HUES64 (cell line): ENCODE data around the gene PHACTR1.
"Not testable (repeated sequence)": the region's sequence is repeated elsewhere in the genome, so short reads cannot be mapped to it uniquely, and the experiment has no call there.

Experiments used
- H3K27ac ChIP-seq: 2 replicates; pipeline ENCODE4 v1.7.0; 2013; ENCODE audit warnings: low read depth, low read length, inconsistent platforms
- H3K27me3 ChIP-seq: 2 replicates; pipeline ENCODE4 v1.6.1; 2013; ENCODE audit warnings: mild to moderate bottlenecking, low read length; ENCODE audit not compliant: insufficient read depth
- H3K36me3 ChIP-seq: 2 replicates; pipeline ENCODE4 v1.6.1; 2013; ENCODE audit warnings: mild to moderate bottlenecking, low read length; ENCODE audit not compliant: insufficient read depth
- H3K4me1 ChIP-seq: 2 replicates; pipeline ENCODE4 v1.6.1; 2013; ENCODE audit warnings: mild to moderate bottlenecking, low read length, moderate library complexity; ENCODE audit not compliant: insufficient read depth
- H3K4me3 ChIP-seq: 2 replicates; pipeline ENCODE4 v1.5.1; 2013; ENCODE audit warnings: mild to moderate bottlenecking, low read length, moderate library complexity
- H3K9ac ChIP-seq: 2 replicates; pipeline ENCODE4 v1.6.1; 2013; ENCODE audit warnings: mild to moderate bottlenecking, low read depth, low read length
- H3K9me3 ChIP-seq: 2 replicates; pipeline ENCODE4 v1.6.1; 2013; ENCODE audit warnings: low read depth, low read length; ENCODE audit not compliant: insufficient read depth
- WGBS: fragments of 150-250, 120-280 bp; methylation state at CpG from one replicate; pipeline ENCODE4 v1.1.7; 2013; ENCODE audit warnings: missing lambda C conversion rate; 5-methylcytosine and 5-hydroxymethylcytosine counted together

Gene PHACTR1

DNA sequence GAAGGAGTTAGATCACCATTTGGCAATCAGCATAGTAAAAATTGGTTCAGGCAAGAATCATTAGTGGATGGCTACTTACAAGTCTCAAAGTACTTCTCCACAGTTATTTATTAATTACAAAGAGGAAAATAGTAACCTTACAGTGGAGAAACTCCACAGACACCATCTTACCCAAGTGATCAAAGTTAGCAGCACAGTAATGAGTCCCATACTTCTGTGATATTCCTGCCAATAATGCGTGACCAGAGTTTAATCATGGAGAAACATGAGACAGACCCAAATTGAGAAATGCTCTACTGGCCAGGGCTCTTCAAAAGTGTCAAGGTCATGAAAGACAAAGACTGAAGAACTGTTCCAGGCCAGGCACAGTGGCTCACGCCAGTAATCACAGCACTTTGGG, 602.3 kb downstream of the PHACTR1 start:
- H3K4me3 ChIP-seq = no peak overlapping the region
- H3K9ac ChIP-seq = no peak overlapping the region
- H3K4me1 ChIP-seq = no peaks in the 10 kb centered on the region
- H3K36me3 ChIP-seq = peaks cover 95% of the 10 kb centered on the region
- WGBS = 95% methylated on average over 2 of the region's 2 CpGs
- no peaks in the 10 kb centered on the region for H3K9me3 ChIP-seq
- no peak overlapping the region for H3K27ac ChIP-seq
- H3K27me3 ChIP-seq = no peaks in the 10 kb centered on the region

DNA sequence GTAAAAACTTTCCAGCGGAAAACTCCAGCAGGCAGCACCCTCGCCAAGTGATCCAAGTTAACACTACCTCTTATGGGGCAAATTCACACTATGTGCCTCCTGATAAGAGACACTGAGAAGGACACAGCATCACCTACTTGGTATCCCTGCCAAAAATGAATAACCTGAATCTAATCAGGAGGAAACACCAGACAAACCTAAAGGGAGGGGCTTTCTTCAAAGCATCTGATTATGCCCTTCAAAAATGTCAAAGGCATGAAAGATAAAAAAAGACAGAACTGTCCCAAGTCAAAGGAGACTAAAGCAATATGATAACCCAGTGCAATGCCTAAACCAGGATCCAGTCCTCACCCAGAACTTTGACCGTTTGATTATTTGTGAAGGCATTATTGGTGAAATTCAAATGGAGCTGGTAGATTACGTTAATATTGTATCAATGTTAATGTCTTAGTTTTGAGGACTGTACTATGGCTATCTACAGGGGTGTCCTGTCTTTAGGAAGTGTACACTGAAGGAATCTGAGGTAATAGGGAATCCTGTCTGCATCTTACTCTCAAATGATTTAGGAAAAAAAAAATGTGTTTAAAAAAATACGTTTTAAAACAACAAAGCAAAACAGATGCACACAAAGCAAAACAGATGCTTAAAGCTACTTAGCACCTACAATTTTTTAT, 603.5 kb downstream of the PHACTR1 start:
- H3K4me3 ChIP-seq = no peak overlapping the region
- H3K36me3 ChIP-seq = peaks cover 95% of the 10 kb centered on the region
- H3K9ac ChIP-seq = no peak overlapping the region
- H3K27me3 ChIP-seq = no peaks in the 10 kb centered on the region
- H3K4me1 ChIP-seq = no peaks in the 10 kb centered on the region
- no peaks in the 10 kb centered on the region for H3K9me3 ChIP-seq
- 94% methylated on average over 4 of the region's 5 CpGs for WGBS
- H3K27ac ChIP-seq = no peak overlapping the region

DNA sequence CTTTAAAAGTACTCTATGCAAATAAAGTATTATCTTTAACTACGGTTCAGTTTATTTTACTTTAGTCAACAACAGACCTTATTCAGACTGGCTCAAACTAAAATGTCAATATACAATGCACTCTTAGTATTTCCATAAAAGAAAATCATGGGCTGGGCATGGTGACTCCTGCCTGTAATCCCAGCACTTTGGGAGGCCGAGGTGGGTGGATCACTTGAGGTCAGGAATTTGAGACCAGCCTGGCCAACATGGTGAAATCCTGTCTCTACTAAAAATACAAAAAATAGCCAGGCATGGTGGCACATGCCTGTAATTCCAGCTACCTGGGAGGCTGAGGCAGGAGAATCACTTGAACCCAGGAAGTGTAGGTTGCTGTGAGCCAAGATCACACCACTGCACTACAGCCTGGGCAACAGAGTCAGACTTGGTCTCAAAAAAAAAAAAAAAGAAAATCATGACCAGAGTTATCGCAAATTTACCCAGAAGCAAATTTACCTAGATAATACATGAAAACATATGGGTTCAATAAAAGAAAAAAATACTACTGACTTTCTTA, 609.5 kb downstream of the PHACTR1 start:
- not testable (repeated sequence) for H3K27me3 ChIP-seq, H3K4me1 ChIP-seq, H3K9ac ChIP-seq, H3K27ac ChIP-seq, H3K4me3 ChIP-seq, H3K9me3 ChIP-seq
- peaks cover 50% of the 10 kb centered on the region for H3K36me3 ChIP-seq
- 100% methylated on average over 2 of the region's 3 CpGs for WGBS

DNA sequence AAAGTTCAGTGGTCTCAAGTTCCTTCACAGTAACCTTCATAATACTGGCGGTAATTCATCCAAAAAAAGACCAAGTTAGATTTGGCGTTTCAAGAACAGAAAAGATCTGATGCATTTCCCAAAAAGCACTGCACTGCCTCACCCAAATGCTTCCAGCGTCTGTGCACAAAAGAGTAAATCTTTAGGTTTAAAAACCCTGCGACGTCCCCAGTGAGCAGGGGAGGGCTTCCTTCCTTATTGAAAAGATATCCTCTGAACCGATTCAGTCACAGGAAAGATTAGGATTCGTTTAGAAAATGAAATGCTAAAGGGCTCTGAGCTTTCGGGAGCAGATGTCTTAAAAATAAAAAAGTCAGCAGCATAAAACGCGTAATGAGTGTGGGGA, 611.1 kb downstream of the PHACTR1 start:
- no peaks in the 10 kb centered on the region for H3K27me3 ChIP-seq
- peak overlapping the region; percentile 76 for H3K9ac ChIP-seq
- 4% methylated on average over 10 of the region's 10 CpGs for WGBS
- H3K4me1 ChIP-seq = peaks cover 6% of the 10 kb centered on the region
- H3K27ac ChIP-seq = peak overlapping the region; percentile 88
- peak overlapping the region; percentile 73 for H3K4me3 ChIP-seq
- no peaks in the 10 kb centered on the region for H3K9me3 ChIP-seq
- peaks cover 34% of the 10 kb centered on the region for H3K36me3 ChIP-seq

DNA sequence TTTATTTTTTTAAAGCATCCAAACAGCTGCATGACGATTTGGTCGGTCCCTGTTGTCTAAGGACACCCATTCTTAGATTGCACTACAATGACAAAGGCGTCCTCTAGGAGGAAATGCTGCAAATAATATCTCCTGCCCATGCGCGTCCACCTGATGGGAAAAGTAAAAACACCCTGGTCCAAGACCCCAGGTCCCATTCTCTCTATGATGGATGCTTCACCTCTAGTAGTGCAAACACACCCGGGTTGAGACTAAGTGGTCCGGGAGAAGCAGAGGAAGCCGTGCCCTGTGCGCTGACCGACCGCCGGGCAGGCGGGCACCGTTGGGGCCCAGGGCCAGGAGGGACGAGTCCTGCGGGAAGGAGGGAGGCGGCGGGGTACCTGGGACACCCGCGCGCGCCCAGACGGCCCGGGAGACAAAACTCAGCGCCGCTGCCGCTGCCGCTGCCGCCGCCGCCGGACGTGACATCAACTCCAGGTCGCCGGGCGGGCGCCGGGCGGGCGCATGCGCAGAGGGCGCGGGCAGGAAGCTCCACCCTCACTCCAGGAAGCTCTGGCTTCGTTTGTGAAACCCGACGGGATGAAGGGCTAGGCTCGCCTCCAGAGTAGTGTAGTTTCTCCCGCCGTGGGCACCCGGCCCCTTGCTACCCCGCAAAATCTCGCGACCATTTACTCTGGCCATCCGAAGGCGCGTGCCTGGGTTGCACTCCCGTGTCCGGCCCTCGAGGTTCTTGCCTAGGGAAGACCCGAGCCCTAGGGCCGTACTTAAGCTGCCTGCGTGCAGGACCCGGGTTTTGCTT, 611.7 kb downstream of the PHACTR1 start, which contains the start of gene TBC1D7:
Gene TBC1D7, minus strand, starts transcription at position 462 of the 799 bp plus-strand sequence. CDS start 1,639 bp downstream, outside the sequence.
- H3K36me3 ChIP-seq = peaks cover 31% of the 10 kb centered on the region
- H3K4me3 ChIP-seq = peak within 1 kb of the TSS; percentile 73
- H3K4me1 ChIP-seq = peaks cover 6% of the 10 kb centered on the region
- under 1% methylated on average over 63 of the region's 63 CpGs for WGBS
- no peaks in the 10 kb centered on the region for H3K9me3 ChIP-seq
- peak within 1 kb of the TSS; percentile 88 for H3K27ac ChIP-seq
- peak within 1 kb of the TSS; percentile 87 for H3K9ac ChIP-seq
- no peaks in the 10 kb centered on the region for H3K27me3 ChIP-seq

DNA sequence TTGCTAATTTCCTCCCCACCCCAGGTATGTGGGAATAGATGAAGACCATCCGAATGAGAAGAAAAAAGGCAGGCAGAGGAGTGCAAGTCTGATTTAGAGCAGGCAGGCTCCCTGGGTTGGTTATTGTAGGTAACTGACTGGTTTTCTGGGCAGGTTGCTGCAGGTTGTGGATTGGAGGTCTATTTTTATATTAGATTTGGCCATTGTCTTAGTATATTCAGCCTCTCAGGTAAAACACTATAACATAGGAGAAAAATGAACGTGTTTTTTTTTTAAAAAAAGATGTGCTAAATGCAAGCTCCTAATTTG, 612.3 kb downstream of the PHACTR1 start:
- WGBS = 0% methylated on average over 1 of the region's 2 CpGs
- Histone ChIP-seq H3K9ac (peak overlapping the region; percentile 87), H3K4me1 (peaks cover 6% of the 10 kb centered on the region), H3K9me3 (no peaks in the 10 kb centered on the region), H3K27ac (peak overlapping the region; percentile 88), H3K36me3 (peaks cover 25% of the 10 kb centered on the region), H3K4me3 (peak overlapping the region; percentile 73), H3K27me3 (no peaks in the 10 kb centered on the region)

DNA sequence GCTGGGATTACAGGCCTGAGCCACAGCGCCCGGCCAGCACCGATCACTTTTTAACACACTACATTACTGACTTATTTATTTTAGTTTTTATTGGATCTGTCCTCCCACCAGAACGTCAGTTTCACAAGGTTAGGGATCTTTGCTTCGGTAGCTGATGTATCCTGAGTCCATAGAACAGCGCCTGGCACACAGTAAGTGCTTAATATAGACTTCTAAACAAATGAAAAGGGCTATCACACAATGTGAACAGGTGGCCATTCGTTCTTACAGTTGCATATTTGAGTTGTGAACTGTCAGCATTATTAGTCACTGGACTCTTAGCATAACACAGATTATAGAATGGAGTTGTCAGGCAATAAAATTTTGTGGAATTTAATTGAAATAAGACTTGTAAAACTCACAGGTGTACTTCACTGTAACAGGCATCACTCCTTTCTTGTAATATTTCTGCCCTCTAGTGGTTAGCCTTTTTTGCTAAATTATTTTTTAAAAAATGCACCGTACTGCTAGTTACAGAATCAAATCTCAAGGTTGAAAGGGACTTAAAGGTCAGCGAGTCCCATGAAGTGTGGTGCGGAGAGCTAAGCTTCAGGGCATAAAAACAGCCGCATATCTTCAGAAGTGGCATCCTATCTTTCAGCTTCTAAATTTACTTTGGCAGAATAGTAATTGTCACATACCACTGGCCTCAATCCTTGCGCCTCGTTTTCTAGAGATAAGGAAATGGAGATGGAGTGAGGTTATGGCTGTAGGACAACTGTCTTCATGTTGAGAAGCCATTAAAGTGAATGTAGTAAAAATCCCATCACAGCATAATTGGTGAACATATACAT, 615.2 kb downstream of the PHACTR1 start:
- Histone ChIP-seq H3K4me1 (peaks cover 6% of the 10 kb centered on the region), H3K27me3 (no peaks in the 10 kb centered on the region), H3K36me3 (peaks cover 1% of the 10 kb centered on the region; the same call in 1 of the 2 replicates), H3K9ac (no peak overlapping the region), H3K27ac (no peak overlapping the region), H3K9me3 (no peaks in the 10 kb centered on the region), H3K4me3 (no peak overlapping the region)
- WGBS = 81% methylated on average over 13 of the region's 13 CpGs

DNA sequence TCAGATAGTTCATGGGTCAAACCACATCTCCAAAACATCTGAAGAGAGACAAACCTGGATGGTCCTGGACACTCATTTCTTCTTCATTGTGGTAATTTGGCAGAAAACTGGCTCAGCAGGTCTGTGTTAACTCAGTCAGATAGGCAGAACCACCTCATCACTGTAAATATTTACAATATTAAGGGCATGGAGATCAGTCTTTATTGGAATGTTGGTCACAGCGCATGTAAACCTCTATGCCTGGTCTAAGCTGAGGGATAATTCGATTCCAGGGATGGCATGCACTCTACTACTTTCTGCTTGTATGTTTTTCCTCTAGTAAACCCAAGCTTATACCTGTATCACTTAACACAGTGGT, 615.8 kb downstream of the PHACTR1 start:
- Histone ChIP-seq H3K4me3 (no peak overlapping the region), H3K9ac (no peak overlapping the region), H3K27me3 (no peaks in the 10 kb centered on the region), H3K27ac (no peak overlapping the region), H3K4me1 (peaks cover 1% of the 10 kb centered on the region), H3K36me3 (no peaks in the 10 kb centered on the region), H3K9me3 (no peaks in the 10 kb centered on the region)
- WGBS = 96% methylated on average over 2 of the region's 2 CpGs

DNA sequence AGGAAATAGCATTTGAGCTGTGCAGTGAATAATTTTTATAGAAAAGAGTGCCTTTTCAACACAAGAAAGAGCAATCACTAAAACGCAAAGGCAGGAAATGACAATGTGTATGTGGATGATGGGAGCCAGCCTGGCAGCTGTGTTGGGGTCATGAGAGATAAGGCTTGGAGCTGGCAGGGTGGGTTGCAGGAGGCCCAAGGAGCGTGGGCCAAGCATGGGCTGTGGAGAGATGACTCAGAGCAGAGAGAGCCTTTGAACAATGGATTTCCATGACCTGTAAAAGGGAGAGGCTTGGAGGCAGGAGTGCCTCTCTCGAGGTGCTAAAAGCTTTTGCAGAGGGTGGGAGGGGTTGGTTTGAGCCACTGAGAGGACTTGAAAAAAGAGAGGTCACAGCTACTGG, 618.4 kb downstream of the PHACTR1 start:
- Histone ChIP-seq H3K9me3 (no peaks in the 10 kb centered on the region), H3K36me3 (no peaks in the 10 kb centered on the region), H3K4me3 (no peak overlapping the region), H3K27ac (no peak overlapping the region), H3K27me3 (no peaks in the 10 kb centered on the region), H3K9ac (no peak overlapping the region), H3K4me1 (no peaks in the 10 kb centered on the region)
- 66% methylated on average over 3 of the region's 3 CpGs for WGBS

DNA sequence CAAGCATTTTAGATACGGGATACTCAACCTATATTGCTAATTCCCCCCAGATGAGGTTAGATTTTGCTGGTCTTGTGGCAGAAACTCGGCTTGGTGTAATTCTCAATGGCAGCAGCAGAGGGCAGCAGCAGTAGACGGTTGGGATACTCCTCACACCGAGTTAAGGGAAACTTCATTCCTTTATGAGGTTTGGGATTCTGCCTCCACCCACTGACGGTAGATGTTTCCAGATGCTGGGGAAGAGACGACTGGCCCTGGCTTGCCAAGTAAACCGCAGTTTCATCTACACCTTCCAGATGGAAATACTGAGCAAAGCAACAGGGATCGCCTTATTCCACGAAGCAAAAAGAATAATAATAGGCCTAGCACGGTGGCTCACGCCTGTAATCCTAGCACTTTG, 620.0 kb downstream of the PHACTR1 start:
- no peaks in the 10 kb centered on the region for H3K4me1 ChIP-seq
- no peaks in the 10 kb centered on the region for H3K36me3 ChIP-seq
- no peaks in the 10 kb centered on the region for H3K27me3 ChIP-seq
- no peaks in the 10 kb centered on the region for H3K9me3 ChIP-seq
- 32% methylated on average over 11 of the region's 11 CpGs for WGBS
- H3K9ac ChIP-seq = no peak overlapping the region
- no peak overlapping the region for H3K4me3 ChIP-seq
- no peak overlapping the region for H3K27ac ChIP-seq

DNA sequence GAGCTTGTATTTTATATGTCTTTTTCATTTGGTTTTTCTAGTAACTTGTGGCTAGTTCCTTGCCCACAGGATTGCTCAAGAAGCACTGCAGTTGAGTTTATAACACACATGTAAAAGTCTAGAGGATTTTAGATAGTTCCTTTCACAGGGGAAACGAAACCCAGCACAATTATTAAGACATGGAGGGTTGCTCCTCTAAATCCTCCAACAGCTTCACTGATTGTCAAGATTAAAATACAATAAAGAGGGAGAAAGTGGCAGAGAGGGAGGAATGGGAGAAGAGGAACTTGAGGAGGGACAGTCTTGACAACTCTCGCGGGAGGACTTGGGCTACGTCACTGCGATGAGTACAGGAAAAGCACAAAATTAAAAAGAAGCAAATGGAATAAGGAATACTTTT, 621.5 kb downstream of the PHACTR1 start:
- Histone ChIP-seq H3K4me1 (no peaks in the 10 kb centered on the region), H3K36me3 (no peaks in the 10 kb centered on the region), H3K27ac (no peak overlapping the region), H3K9ac (no peak overlapping the region), H3K27me3 (no peaks in the 10 kb centered on the region), H3K9me3 (no peaks in the 10 kb centered on the region), H3K4me3 (no peak overlapping the region)
- 90% methylated on average over 4 of the region's 5 CpGs for WGBS
